Keratinocyte (primary cell): Measurements from ENCODE around the gene MYB. TPM values are rescaled to one million over a fixed set of nuclear protein-coding genes. Genes with fewer than 3 reads are reported as not detected.

Experiments
- DNase-seq: peaks from one replicate; pipeline ENCODE4 v3.0.0-alpha.2; 2011; ENCODE audit warnings: low read depth, missing footprints, low spot score
- FAIRE-seq: peaks from 2 replicates; lab custom pipeline; 2011; peaks lifted over from hg19 to GRCh38; lab: Jason Lieb, UNC
- H2AFZ ChIP-seq: 2 replicates; pipeline ENCODE4 v1.6.0; 2012; ENCODE audit warnings: low read length, control low read depth, inconsistent platforms; ENCODE audit not compliant: control insufficient read depth
- H3K27ac ChIP-seq: 2 replicates; pipeline ENCODE4 v1.5.1; 2011; ENCODE audit warnings: low read length; ENCODE audit not compliant: control insufficient read depth, insufficient read depth
- H3K27me3 ChIP-seq: 3 replicates; pipeline ENCODE4 v1.6.0; 2011; ENCODE audit warnings: low read length; ENCODE audit not compliant: control insufficient read depth, insufficient read depth; ENCODE audit errors: extremely low read depth
- H3K36me3 ChIP-seq, 2 experiments: 2 replicates in 1 of 2; 3 replicates in 1 of 2; pipeline ENCODE4 v1.5.1; 2011; ENCODE audit warnings: low read length in 2 of 2, mild to moderate bottlenecking in 1 of 2; ENCODE audit not compliant: control insufficient read depth in 2 of 2, insufficient read depth in 2 of 2; ENCODE audit errors: extremely low read depth in 1 of 2
- H3K4me1 ChIP-seq: 3 replicates; pipeline ENCODE4 v1.5.1; 2011; ENCODE audit warnings: low read length; ENCODE audit not compliant: control insufficient read depth, insufficient read depth; ENCODE audit errors: extremely low read depth
- H3K4me2 ChIP-seq: 3 replicates; pipeline ENCODE4 v1.6.0; 2011; ENCODE audit warnings: low read depth, low read length; ENCODE audit not compliant: control insufficient read depth, insufficient read depth; ENCODE audit errors: extremely low read depth
- H3K4me3 ChIP-seq, 3 experiments: fragments of 200-600 bp in 1 of 3; sonication (generic) in 1 of 3; 2 replicates in 2 of 3; 3 replicates in 1 of 3; pipeline ENCODE4 v1.5.1; 2011 to 2016; ENCODE audit warnings: low read length in 3 of 3, mild to moderate bottlenecking in 3 of 3, control low read depth in 2 of 3, inconsistent platforms in 1 of 3, low read depth in 1 of 3, mixed read lengths in 1 of 3, mixed run types in 1 of 3, moderate library complexity in 1 of 3; ENCODE audit not compliant: control insufficient read depth in 2 of 3, insufficient read depth in 2 of 3; ENCODE audit errors: extremely low read depth in 1 of 3
- H3K79me2 ChIP-seq: 2 replicates; pipeline ENCODE4 v1.6.0; 2012; ENCODE audit warnings: low read length; ENCODE audit not compliant: control insufficient read depth, insufficient read depth
- H3K9ac ChIP-seq: 3 replicates; pipeline ENCODE4 v1.6.0; 2011; ENCODE audit warnings: low read length; ENCODE audit not compliant: control insufficient read depth, insufficient read depth; ENCODE audit errors: extremely low read depth
- H3K9me1 ChIP-seq: 3 replicates; pipeline ENCODE4 v1.6.0; 2011; ENCODE audit warnings: low read length; ENCODE audit not compliant: control insufficient read depth, insufficient read depth; ENCODE audit errors: extremely low read depth
- H3K9me3 ChIP-seq: 2 replicates; pipeline ENCODE4 v1.5.1; 2012; ENCODE audit warnings: low read depth, low read length; ENCODE audit not compliant: control insufficient read depth
- H4K20me1 ChIP-seq: 3 replicates; pipeline ENCODE4 v1.6.0; 2011; ENCODE audit warnings: low read length; ENCODE audit not compliant: control insufficient read depth, insufficient read depth; ENCODE audit errors: extremely low read depth
- EZH2 ChIP-seq: IDR thresholded peaks from one replicate; pipeline ENCODE4 v1.6.1; 2012; ENCODE audit warnings: inconsistent platforms, mild to moderate bottlenecking, low read length, moderate library complexity
- dilution Hi-C: fragments of 300-500 bp; cut with MboI; formaldehyde crosslinking; loops from one replicate; pipeline ENCODE4 v1.7.0; 2020; ENCODE audit warnings: low sequenced_read_pairs; ENCODE audit not compliant: extremely low pct_ligation_motif_present
- polyA plus RNA-seq, 5 experiments: library from polyadenylated mRNA; depleted of rRNA in 3 of 5; stranded (reverse) in 3 of 5; stranded (forward) in 1 of 5; unstranded in 1 of 5; fragments of >200 nt; gene quantifications; 1 replicate in 1 of 5; 2 replicates in 3 of 5; 3 replicates in 1 of 5; pipeline versions ENCODE4 v1.2.1 to v1.2.3, GENCODE V29; 2011 to 2012; ENCODE audit warnings: missing spikeins in 2 of 5, low read depth in 1 of 5, low replicate concordance in 1 of 5
- TF ChIP-seq, protein P1 (sequence below), 3 experiments: IDR thresholded peaks in 1 of 3; conservative IDR thresholded peaks in 1 of 3; optimal IDR thresholded peaks in 1 of 3; 2 replicates in 2 of 3; 3 replicates in 1 of 3; pipeline versions ENCODE3 to v1.5.1; 2011; ENCODE audit warnings: low read length in 3 of 3, mild to moderate bottlenecking in 3 of 3, moderate library complexity in 2 of 3, control low read depth in 1 of 3, inconsistent platforms in 1 of 3; ENCODE audit not compliant: insufficient read depth in 2 of 3; ENCODE audit errors: extremely low read depth in 1 of 3

The MYB gene
- polyA plus RNA-seq, 1 donor (not counting 4 experiments of a cell fraction or from before 2014, with no cell fraction given): 0.04 TPM

- DNase-seq (no peak), FAIRE-seq (no peak)
- H3K36me3 ChIP-seq: no peaks in the 10 kb centered on the region
- H2AFZ ChIP-seq: no peak overlapping the region
- H3K4me1 ChIP-seq: no peaks in the 10 kb centered on the region
- no peaks in the 10 kb centered on the region for H3K27me3 ChIP-seq
- H3K9ac ChIP-seq: no peak overlapping the region
- H3K79me2 ChIP-seq: no peaks in the 10 kb centered on the region
- H3K4me3 ChIP-seq: no peak overlapping the region
- no peak overlapping the region for H3K27ac ChIP-seq
- H3K9me3 ChIP-seq: no peaks in the 10 kb centered on the region
- H3K9me1 ChIP-seq: no peaks in the 10 kb centered on the region
- dilution Hi-C loops: no loop called here
- H3K4me2 ChIP-seq: no peak overlapping the region
- no peak for TF ChIP-seq EZH2
- TF ChIP-seq, protein P1, sequence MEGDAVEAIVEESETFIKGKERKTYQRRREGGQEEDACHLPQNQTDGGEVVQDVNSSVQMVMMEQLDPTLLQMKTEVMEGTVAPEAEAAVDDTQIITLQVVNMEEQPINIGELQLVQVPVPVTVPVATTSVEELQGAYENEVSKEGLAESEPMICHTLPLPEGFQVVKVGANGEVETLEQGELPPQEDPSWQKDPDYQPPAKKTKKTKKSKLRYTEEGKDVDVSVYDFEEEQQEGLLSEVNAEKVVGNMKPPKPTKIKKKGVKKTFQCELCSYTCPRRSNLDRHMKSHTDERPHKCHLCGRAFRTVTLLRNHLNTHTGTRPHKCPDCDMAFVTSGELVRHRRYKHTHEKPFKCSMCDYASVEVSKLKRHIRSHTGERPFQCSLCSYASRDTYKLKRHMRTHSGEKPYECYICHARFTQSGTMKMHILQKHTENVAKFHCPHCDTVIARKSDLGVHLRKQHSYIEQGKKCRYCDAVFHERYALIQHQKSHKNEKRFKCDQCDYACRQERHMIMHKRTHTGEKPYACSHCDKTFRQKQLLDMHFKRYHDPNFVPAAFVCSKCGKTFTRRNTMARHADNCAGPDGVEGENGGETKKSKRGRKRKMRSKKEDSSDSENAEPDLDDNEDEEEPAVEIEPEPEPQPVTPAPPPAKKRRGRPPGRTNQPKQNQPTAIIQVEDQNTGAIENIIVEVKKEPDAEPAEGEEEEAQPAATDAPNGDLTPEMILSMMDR (optimal IDR thresholded peaks at IDR 0.05 in 1 of 3, IDR thresholded peaks at IDR 0.05 in 1 of 3, conservative IDR thresholded peaks at IDR 0.05 in 1 of 3; ENCODE audit: extremely low read depth in 1 of 3, insufficient read depth in 2 of 3, low read length in 3 of 3): no peak
- no peaks in the 10 kb centered on the region for H4K20me1 ChIP-seq
These were observed 69.1 kb downstream of the MYB start for GRCh38 chr6:135250234-135250633.

GRCh38 chr6:135250751-135251497, 69.8 kb downstream of the MYB start:
- H3K27ac ChIP-seq: no peak overlapping the region
- dilution Hi-C loops: no loop called here

More at GRCh38 chr6:135250751-135251497, 69.8 kb downstream of the MYB start:
- H3K4me2 ChIP-seq: no peak overlapping the region
- H3K36me3 ChIP-seq: no peaks in the 10 kb centered on the region
- H3K79me2 ChIP-seq: no peaks in the 10 kb centered on the region
- no peak overlapping the region for H2AFZ ChIP-seq
- no peaks in the 10 kb centered on the region for H4K20me1 ChIP-seq
- no peaks in the 10 kb centered on the region for H3K27me3 ChIP-seq
- no peak for TF ChIP-seq EZH2
- TF ChIP-seq, protein P1 (optimal IDR thresholded peaks at IDR 0.05 in 1 of 3, IDR thresholded peaks at IDR 0.05 in 1 of 3, conservative IDR thresholded peaks at IDR 0.05 in 1 of 3; ENCODE audit: extremely low read depth in 1 of 3, insufficient read depth in 2 of 3, low read length in 3 of 3): no peak
- DNase-seq (no peak), FAIRE-seq (no peak)
- no peaks in the 10 kb centered on the region for H3K9me3 ChIP-seq
- H3K4me3 ChIP-seq: no peak overlapping the region
- H3K4me1 ChIP-seq: no peaks in the 10 kb centered on the region
- no peak overlapping the region for H3K9ac ChIP-seq
- H3K9me1 ChIP-seq: no peaks in the 10 kb centered on the region
